ENCODE results near the gene CLIC5.

- TF ChIP-seq CTCF (IDR thresholded peaks at IDR 0.05), result no peak
- TF ChIP-seq POLR2AphosphoS5 (IDR thresholded peaks at IDR 0.05), result no peak
- no peak for TF ChIP-seq POLR2A (IDR thresholded peaks at IDR 0.05)
These were observed 47.3 kb upstream of the CLIC5 start for GRCh38 chr6:46062991-46063390.

All from gastroesophageal sphincter (tissue), 3 donors.